ENCODE data around the gene CCT7.

The CCT7 gene

DNA sequence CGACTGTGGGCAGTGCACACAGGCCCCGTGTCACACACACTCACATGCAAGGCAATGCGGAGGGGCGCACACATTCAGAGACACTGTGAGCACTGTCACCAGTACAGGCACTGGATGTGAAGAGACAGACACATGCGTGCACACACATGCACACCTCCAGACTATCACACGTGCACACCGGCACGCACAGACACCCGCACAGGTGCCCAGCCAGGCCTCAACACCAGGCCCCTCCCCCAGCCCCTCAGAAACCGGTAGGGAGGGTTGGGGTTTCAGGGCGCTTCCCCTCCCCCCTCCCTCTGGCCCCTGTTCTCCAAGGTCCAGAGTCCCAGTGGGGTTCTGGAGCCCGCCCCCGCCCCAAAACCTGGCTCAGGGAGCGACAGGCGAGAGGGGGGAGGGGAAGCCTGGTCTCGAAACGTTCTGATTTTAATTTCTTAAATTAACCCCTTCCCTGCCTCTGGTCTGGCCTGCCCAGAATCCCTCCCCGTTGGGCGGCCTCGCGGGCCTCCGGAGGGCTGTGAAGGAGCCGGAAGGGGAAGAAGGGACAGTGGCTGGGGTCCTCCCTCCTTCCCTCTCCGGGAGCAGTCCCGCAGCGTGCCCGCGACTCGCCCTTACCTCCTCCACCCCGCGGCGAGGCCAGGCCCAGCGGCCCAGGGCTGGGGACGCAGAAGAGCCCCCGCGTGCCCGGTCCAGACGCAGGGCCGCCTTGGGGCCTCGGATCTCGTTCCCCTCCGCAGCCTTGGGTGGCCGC is 49.6 kb downstream of the CCT7 start:
- no peak for DNase-seq (ENCODE audit: low read depth)
- TF ChIP-seq, protein P1, sequence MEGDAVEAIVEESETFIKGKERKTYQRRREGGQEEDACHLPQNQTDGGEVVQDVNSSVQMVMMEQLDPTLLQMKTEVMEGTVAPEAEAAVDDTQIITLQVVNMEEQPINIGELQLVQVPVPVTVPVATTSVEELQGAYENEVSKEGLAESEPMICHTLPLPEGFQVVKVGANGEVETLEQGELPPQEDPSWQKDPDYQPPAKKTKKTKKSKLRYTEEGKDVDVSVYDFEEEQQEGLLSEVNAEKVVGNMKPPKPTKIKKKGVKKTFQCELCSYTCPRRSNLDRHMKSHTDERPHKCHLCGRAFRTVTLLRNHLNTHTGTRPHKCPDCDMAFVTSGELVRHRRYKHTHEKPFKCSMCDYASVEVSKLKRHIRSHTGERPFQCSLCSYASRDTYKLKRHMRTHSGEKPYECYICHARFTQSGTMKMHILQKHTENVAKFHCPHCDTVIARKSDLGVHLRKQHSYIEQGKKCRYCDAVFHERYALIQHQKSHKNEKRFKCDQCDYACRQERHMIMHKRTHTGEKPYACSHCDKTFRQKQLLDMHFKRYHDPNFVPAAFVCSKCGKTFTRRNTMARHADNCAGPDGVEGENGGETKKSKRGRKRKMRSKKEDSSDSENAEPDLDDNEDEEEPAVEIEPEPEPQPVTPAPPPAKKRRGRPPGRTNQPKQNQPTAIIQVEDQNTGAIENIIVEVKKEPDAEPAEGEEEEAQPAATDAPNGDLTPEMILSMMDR (IDR thresholded peaks at IDR 0.05; ENCODE audit: control insufficient read depth, extremely low read depth, insufficient read depth) = no peak
- H3K4me3 ChIP-seq (ENCODE audit: low read depth, low read length) = peak overlapping the region; percentile 65

DNA sequence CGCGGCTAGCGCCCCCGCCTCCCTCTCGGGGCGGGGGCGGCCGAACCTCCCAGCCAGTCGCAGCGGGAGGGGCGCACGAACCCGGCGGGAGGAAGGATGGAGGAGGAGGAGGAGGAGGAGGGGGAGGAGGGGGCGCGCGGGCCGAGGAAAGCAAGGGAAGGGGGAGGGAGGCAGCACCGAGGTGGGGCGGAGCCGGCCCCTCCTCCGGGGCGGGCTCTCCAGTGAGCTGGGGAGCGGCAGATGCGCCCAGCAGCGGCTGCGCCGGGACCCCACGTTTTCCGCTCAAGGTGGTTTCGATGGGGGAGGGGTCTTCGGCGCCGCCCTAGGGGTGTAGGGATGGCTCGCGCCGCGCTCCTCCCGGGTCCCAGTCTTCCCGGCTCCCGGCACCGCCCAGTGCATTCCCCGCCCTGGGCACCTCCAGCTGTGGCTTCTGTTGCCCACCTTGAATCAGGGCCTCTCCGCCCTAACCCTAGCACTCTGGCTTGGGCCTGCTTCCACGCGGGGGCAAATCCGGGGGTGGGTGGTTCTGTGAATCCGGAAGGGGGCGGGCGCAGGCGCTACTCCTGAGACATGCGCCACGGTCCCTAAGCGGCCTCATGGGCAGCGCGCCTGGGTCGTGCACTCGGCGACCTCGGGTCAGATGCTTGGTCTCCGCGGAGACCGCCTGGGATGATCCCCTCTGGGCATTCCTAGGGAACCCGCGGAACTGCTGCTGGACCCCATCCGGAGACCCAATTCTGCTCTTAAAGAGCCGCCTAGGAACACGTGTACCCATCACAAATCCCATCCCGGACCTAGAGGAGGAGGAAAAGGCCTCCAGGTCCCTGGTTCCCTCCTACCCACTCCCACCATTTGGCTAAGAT is 50.4 kb downstream of the CCT7 start, which contains the start of gene FBXO41:
TSS of gene FBXO41 (minus strand) at position 183 of the 863 bp plus-strand sequence. CDS start 14,848 bp downstream, outside the sequence.
- H3K4me3 ChIP-seq (ENCODE audit: low read depth, low read length) = peak within 1 kb of the TSS; percentile 65
- DNase-seq (ENCODE audit: low read depth) = no peak

GRCh38 chr2:73285159-73285739 is 51.1 kb downstream of the CCT7 start:
- H3K4me3 ChIP-seq (ENCODE audit: low read depth, low read length) = peak overlapping the region; percentile 65
- no peak for DNase-seq (ENCODE audit: low read depth)
- TF ChIP-seq, protein P1 (IDR thresholded peaks at IDR 0.05; ENCODE audit: control insufficient read depth, extremely low read depth, insufficient read depth) = no peak

More for the DNA sequence above, 50.4 kb downstream of the CCT7 start, which contains the start of gene FBXO41:
- TF ChIP-seq, protein P1 (IDR thresholded peaks at IDR 0.05; ENCODE audit: control insufficient read depth, extremely low read depth, insufficient read depth) = no peak

GRCh38 chr2:73286134-73286655 is 52.1 kb downstream of the CCT7 start:
- H3K4me3 ChIP-seq (ENCODE audit: low read depth, low read length) = no peak overlapping the region
- TF ChIP-seq, protein P1 (IDR thresholded peaks at IDR 0.05; ENCODE audit: control insufficient read depth, extremely low read depth, insufficient read depth) = no peak
- no peak for DNase-seq (ENCODE audit: low read depth)

DNA sequence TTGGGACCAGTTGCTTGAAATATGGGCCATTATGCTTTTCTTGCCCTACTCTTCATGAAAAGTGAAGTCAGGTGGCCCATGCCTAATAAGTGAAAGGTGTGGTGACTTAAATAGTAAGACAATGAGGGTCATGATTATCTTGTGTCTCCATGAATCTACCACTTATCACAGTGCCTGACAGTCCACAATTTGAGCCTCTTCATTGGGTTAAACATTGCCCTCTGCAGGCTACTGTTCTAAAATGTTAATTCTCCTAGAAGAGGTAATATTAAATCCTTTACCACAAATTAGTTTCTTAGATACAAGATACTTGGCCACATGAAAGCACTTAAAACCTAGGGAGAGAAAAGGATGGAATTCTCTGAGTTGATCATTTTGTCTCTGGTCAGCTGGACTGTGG is 55.2 kb downstream of the CCT7 start:
- DNase-seq (ENCODE audit: low read depth) = no peak
- TF ChIP-seq, protein P1 (IDR thresholded peaks at IDR 0.05; ENCODE audit: control insufficient read depth, extremely low read depth, insufficient read depth) = no peak
- no peak overlapping the region for H3K4me3 ChIP-seq (ENCODE audit: low read depth, low read length)

- TF ChIP-seq, protein P1 (IDR thresholded peaks at IDR 0.05; ENCODE audit: control insufficient read depth, extremely low read depth, insufficient read depth) = peak; percentile 66
- H3K4me3 ChIP-seq (ENCODE audit: low read depth, low read length) = no peak overlapping the region
- DNase-seq (ENCODE audit: low read depth) = no peak
Measured at GRCh38 chr2:73290049-73290839, 56.1 kb downstream of the CCT7 start.
